Duodenal mucosa (tissue), 2 donors: ENCODE data around the gene VGLL3.
A peak's percentile ranks its signal among the peaks of the same experiment; 100 is the strongest.

Experiments used
- H3K27ac ChIP-seq: one replicate; pipeline ENCODE4 v1.7.0; 2013; ENCODE audit warnings: low read depth, low read length
- H3K27me3 ChIP-seq, 2 donors: one replicate each; pipeline ENCODE4 v1.7.0; 2013; ENCODE audit warnings: low read length in 2 of 2, control low read depth in 1 of 2; ENCODE audit not compliant: insufficient read depth in 2 of 2, control insufficient read depth in 1 of 2
- H3K36me3 ChIP-seq, 2 donors: one replicate each; pipeline ENCODE4 v1.7.0; 2013; ENCODE audit warnings: low read length in 2 of 2, control low read depth in 1 of 2; ENCODE audit not compliant: insufficient read depth in 2 of 2, control insufficient read depth in 1 of 2
- H3K4me1 ChIP-seq, 2 donors: one replicate each; pipeline ENCODE4 v1.7.0; 2013; ENCODE audit warnings: low read length in 2 of 2, control low read depth in 1 of 2; ENCODE audit not compliant: insufficient read depth in 2 of 2, control insufficient read depth in 1 of 2
- H3K4me3 ChIP-seq, 2 donors: one replicate each; pipeline ENCODE4 v1.7.0; 2013; ENCODE audit warnings: low read length in 2 of 2, low read depth in 1 of 2
- H3K9ac ChIP-seq, 2 donors: one replicate each; pipeline ENCODE4 v1.7.0; 2013; ENCODE audit warnings: low read length in 2 of 2, low read depth in 1 of 2
- H3K9me3 ChIP-seq, 2 donors: one replicate each; pipeline ENCODE4 v1.7.0; 2013; ENCODE audit warnings: low read length in 2 of 2, control low read depth in 1 of 2; ENCODE audit not compliant: control insufficient read depth in 1 of 2

VGLL3 gene

DNA sequence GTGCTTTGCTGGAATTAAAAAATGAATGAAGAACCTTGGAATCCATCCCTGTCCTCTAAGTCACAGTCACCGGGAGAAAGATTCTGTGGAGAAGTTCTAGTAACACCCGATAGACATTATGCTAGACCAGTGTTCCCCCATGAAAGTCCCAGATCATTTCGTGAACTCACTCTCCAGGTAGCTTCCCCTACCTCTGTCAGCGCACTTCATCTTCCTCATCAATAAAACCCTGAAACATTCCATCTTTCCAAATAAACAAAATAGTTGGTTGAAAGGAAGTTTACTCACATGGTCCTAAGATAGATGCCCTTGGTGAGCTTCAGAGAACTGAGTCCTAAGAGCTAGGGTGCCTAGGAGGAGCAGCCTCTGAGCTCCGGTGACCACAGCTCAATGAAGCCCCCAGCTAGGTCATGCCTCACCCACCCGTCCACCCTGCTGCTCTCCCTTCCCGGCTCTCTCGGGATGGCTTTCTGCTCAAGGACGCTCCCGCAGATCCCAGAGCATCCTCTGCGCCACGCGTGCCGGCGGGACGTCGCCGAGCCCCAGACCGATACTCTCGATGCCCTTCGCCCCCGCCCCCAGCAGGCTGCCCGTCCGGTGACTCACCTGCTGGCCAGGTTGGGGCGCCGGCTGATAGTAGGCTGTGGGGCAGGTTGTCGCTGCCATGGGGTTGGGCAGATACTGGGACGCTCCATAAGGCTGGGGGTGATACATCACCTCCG lies 776 bp downstream of the VGLL3 start:
- Histone ChIP-seq H3K4me1 (no peaks in the 10 kb centered on the region), H3K9ac (peak overlapping the region in 1 of 2 donors; percentile 30), H3K36me3 (no peaks in the 10 kb centered on the region), H3K9me3 (no peaks in the 10 kb centered on the region), H3K27me3 (peaks cover 12 to 14% of the 10 kb centered on the region in 2 donors), H3K4me3 (peak overlapping the region; percentile 9 to 64), H3K27ac (peak overlapping the region; percentile 50)

DNA sequence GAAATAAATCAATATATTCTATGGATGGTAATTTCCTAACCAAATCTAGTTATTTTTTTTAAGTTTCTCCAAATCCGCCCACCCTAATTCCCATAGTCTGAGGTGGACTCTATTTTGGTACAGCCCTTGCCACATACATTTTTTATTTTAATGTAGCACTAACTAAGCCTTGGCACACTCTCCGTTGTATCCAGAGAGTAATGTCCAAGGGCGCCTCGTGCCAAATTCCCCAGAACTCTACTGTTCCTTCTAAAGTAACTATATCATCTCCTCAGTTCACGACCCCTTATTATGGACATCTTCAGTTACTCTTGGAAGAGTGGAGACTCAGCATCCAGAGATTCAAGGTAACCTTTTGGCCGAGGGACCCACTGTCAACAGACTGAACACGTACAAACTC lies 1.3 kb downstream of the VGLL3 start:
- H3K9ac ChIP-seq, result no peak overlapping the region

DNA sequence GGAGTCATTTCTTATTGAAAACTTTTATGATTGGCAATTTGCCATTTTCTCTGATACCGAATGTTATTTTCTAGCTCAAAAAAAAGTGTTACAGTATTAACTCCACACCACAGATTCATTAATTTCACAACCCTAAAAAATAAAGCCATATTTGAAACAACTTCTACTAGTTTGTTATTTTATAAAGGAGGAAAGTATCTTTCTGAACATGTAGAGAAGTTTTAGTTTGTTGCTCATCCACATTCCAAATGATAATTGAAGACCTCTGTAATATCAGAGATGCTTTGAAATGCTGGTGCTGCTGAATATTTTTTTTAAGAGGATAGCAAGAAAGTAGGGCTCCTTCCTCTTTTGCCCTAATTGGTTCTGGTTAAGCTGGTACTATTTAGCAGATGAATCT lies 1.9 kb downstream of the VGLL3 start:
- Histone ChIP-seq H3K9me3 (no peaks in the 10 kb centered on the region), H3K9ac (no peak overlapping the region), H3K4me3 (no peak overlapping the region), H3K27ac (no peak overlapping the region), H3K4me1 (no peaks in the 10 kb centered on the region), H3K36me3 (no peaks in the 10 kb centered on the region), H3K27me3 (peaks cover 12 to 14% of the 10 kb centered on the region in 2 donors)

More for the DNA sequence above, 1.3 kb downstream of the VGLL3 start:
- Histone ChIP-seq H3K27ac (no peak overlapping the region), H3K9me3 (no peaks in the 10 kb centered on the region), H3K4me1 (no peaks in the 10 kb centered on the region), H3K4me3 (peak overlapping the region in 1 of 2 donors; percentile 9), H3K36me3 (no peaks in the 10 kb centered on the region), H3K27me3 (peaks cover 12 to 14% of the 10 kb centered on the region in 2 donors)

DNA sequence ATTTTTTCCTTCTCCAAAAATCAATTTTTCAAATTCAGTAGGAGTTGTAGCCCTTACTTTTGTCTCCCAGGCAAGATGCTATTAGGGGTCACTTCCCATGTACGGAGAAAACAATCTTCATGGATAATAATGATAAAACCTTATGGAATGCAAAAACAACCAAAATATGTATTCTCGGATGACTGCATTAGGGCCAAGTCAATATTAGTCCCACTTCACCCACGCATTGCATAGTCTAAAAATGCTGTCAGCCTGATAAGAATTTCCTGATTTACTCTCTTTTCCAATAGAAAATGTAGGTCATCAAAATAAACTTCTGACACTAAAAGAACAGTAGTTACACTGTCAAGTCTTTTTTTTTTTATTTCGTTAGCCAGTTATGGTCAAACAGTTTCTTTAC lies 2.7 kb downstream of the VGLL3 start:
- Histone ChIP-seq H3K27ac (no peak overlapping the region), H3K4me3 (no peak overlapping the region), H3K36me3 (no peaks in the 10 kb centered on the region), H3K9ac (no peak overlapping the region), H3K4me1 (no peaks in the 10 kb centered on the region), H3K27me3 (peaks cover 12 to 14% of the 10 kb centered on the region in 2 donors), H3K9me3 (no peaks in the 10 kb centered on the region)

DNA sequence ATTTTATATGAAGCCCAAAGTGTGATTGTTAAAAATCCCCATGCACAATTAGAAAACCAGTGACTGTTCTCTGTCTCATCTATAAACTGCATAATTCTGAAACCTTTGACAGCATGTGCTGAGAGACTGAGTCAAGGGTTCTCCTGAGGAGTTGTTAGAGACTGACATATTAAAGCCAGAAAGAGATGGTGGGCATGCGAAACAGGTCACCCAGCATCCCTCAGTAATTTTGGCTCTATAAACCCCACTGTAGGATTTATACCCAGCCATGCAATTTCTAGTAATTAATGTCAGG lies 3.6 kb downstream of the VGLL3 start:
- H3K9ac ChIP-seq, result no peak overlapping the region
- H3K27me3 ChIP-seq, result peaks cover 12 to 14% of the 10 kb centered on the region in 2 donors
- H3K36me3 ChIP-seq, result no peaks in the 10 kb centered on the region
- no peak overlapping the region for H3K27ac ChIP-seq
- no peaks in the 10 kb centered on the region for H3K9me3 ChIP-seq
- H3K4me3 ChIP-seq, result no peak overlapping the region
- H3K4me1 ChIP-seq, result no peaks in the 10 kb centered on the region

DNA sequence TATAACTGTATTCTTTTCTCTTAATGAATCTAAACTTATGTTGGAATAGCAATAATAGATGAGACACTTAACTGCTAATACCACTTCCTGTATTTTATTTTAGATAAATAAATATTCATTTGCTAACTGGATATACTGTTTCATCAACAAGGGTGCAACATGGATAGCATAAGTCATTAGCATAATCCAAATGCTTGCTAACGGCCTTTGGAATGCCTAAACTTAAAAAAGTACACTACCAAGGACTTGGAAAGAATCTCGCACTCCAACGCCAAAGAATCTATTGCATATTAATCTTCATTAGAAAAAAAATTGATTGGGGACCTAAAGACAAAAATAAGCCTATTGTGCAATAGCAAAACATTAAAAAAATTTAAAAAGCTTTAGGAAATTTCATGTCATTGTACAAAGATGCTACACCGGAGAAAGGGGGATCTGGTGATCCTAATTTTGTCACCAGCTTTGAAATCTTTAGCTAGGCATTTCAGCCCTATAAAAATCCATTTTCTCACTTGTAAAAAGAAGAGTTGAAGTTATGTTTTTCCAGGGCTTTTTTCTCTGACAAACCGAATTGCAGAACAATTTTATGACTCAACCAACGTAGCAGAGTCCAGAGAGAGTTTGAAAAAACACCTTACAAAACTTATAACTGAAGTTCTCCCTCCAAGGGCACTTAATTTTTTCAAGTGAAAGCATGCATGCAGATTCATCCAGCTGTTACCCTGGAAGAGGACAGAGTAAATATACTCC lies 4.1 kb downstream of the VGLL3 start:
- no peaks in the 10 kb centered on the region for H3K9me3 ChIP-seq
- H3K36me3 ChIP-seq, result no peaks in the 10 kb centered on the region
- no peak overlapping the region for H3K4me3 ChIP-seq
- H3K27me3 ChIP-seq, result peaks cover 12 to 14% of the 10 kb centered on the region in 2 donors
- no peak overlapping the region for H3K27ac ChIP-seq
- H3K9ac ChIP-seq, result no peak overlapping the region
- H3K4me1 ChIP-seq, result no peaks in the 10 kb centered on the region

DNA sequence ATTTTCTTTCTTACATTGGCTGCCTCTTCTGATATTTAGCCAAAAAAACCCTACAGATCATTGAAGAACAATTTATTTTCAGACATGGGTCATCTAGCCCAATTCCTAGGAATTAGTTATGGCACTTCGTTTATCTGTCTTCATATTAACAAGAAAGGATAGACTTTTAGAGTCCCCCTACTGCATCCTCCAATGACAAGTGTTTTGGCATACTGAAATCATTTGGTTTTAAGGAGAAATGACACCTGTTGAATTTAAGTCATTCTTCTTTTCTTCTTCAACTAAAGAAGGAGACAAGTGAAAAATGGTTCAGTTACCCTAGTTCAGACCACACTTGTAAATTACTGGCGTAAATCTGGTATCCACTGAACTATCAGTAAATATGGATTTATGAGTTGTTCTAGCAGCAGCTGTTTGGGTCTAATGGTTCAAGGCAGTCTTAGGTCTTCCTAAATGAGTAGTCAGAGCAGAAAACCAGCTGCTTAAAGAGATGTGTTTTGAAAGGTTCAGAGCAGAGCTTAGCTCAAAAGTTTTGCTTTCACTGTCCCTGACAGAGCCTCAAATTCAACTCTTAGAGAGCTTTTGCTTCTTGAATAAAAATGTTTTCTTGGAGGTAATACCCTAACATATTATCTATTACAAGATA lies 5.6 kb downstream of the VGLL3 start:
- no peak overlapping the region for H3K9ac ChIP-seq
- no peaks in the 10 kb centered on the region for H3K36me3 ChIP-seq
- H3K4me1 ChIP-seq, result no peaks in the 10 kb centered on the region
- no peak overlapping the region for H3K27ac ChIP-seq
- no peak overlapping the region for H3K4me3 ChIP-seq
- peaks cover 6% of the 10 kb centered on the region in 2 donors for H3K27me3 ChIP-seq
- H3K9me3 ChIP-seq, result no peaks in the 10 kb centered on the region

DNA sequence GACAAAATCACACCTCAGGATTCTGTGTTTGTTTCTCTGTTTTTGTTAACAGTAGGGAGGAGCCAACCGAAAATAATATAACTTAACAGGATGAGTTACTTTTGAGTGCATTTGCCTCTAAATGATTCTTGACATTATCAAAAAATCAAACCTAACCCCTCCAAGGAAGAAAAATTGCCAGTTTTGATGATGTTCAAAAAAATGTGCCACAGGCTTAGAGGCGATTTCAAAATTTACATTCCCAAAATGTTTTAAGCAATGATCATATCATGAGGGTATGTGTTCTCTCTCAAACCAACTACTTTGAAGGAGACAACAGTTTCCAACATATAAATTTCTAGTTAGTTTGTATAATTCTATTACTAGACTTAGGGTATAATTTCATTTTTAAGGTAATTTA lies 6.7 kb downstream of the VGLL3 start:
- Histone ChIP-seq H3K36me3 (no peaks in the 10 kb centered on the region), H3K9ac (no peak overlapping the region), H3K4me3 (no peak overlapping the region), H3K27me3 (no peaks in the 10 kb centered on the region), H3K27ac (no peak overlapping the region), H3K9me3 (no peaks in the 10 kb centered on the region), H3K4me1 (no peaks in the 10 kb centered on the region)

DNA sequence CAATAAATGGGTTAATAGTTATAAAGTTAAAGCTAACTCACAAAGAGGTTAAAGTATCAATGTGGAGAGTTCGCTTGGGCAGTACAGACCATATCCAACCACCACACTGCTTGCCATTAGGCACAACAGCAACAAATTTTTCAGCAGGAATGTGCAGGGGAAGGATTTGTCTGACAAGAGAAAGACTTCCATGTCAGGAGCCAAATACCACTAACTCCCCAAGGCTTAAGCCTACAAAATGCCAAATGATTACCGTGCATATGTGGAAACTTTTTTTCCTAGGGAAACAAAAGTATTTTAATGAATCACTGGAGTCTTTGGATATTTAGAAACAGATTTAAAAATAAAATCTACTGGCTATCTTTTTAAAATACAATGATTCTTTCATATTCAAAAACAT lies 8.1 kb downstream of the VGLL3 start:
- no peak overlapping the region for H3K27ac ChIP-seq
- H3K27me3 ChIP-seq, result no peaks in the 10 kb centered on the region
- H3K36me3 ChIP-seq, result no peaks in the 10 kb centered on the region
- no peak overlapping the region for H3K9ac ChIP-seq
- no peaks in the 10 kb centered on the region for H3K9me3 ChIP-seq
- H3K4me1 ChIP-seq, result no peaks in the 10 kb centered on the region
- no peak overlapping the region for H3K4me3 ChIP-seq

DNA sequence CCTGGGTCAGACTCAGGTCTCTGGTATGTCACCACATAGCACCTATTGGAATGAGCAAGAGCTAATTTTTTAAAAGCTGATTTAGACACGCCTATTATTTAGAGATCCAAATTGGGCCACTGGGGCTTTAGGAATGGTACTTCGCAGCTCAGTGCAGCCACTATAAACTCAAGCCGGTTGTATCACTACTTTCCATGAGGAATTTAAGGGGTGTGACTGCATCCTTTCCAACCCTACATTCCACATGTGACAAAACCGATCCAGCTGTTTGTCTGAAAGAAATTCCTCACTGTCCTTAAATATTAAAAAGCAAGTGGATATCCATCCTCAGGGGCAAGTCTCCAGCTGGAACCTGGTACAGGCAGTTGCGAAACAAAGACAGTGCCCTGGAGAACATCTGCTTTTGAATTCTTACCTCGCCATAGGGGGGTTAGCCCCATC lies 12.8 kb downstream of the VGLL3 start:
- no peak overlapping the region for H3K9ac ChIP-seq
- no peak overlapping the region for H3K27ac ChIP-seq
- no peaks in the 10 kb centered on the region for H3K4me1 ChIP-seq
- no peaks in the 10 kb centered on the region for H3K36me3 ChIP-seq
- H3K4me3 ChIP-seq, result no peak overlapping the region
- H3K27me3 ChIP-seq, result no peaks in the 10 kb centered on the region
- no peaks in the 10 kb centered on the region for H3K9me3 ChIP-seq
